Measurements from ENCODE around the gene XCR1.

XCR1 gene

GRCh38 chr3:46067401-46067800, 40.1 kb upstream of the XCR1 start:
- no peak overlapping the region for H3K4me3 ChIP-seq (ENCODE audit: low read depth, low read length)
- no peak for TF ChIP-seq CTCF (IDR thresholded peaks at IDR 0.05; ENCODE audit: low read depth, low read length, missing control alignments)
- no peak for DNase-seq (ENCODE audit: low read depth)

- no peak for TF ChIP-seq CTCF (IDR thresholded peaks at IDR 0.05; ENCODE audit: low read depth, low read length, missing control alignments)
- DNase-seq (ENCODE audit: low read depth), result no peak
- H3K4me3 ChIP-seq (ENCODE audit: low read depth, low read length), result no peak overlapping the region
These were observed 38.5 kb upstream of the XCR1 start for GRCh38 chr3:46065750-46066256.

- DNase-seq (ENCODE audit: low read depth), result no peak
- TF ChIP-seq CTCF (IDR thresholded peaks at IDR 0.05; ENCODE audit: low read depth, low read length, missing control alignments), result no peak
- H3K4me3 ChIP-seq (ENCODE audit: low read depth, low read length), result no peak overlapping the region
These were observed 38.0 kb upstream of the XCR1 start for GRCh38 chr3:46065294-46065705.

GRCh38 chr3:46062679-46063078, 35.4 kb upstream of the XCR1 start:
- TF ChIP-seq CTCF (IDR thresholded peaks at IDR 0.05; ENCODE audit: low read depth, low read length, missing control alignments), result no peak

GRCh38 chr3:46061887-46062286, 34.6 kb upstream of the XCR1 start:
- DNase-seq (ENCODE audit: low read depth), result no peak
- no peak overlapping the region for H3K4me3 ChIP-seq (ENCODE audit: low read depth, low read length)
- no peak for TF ChIP-seq CTCF (IDR thresholded peaks at IDR 0.05; ENCODE audit: low read depth, low read length, missing control alignments)

More at GRCh38 chr3:46062679-46063078, 35.4 kb upstream of the XCR1 start:
- no peak for DNase-seq (ENCODE audit: low read depth)
- no peak overlapping the region for H3K4me3 ChIP-seq (ENCODE audit: low read depth, low read length)

- no peak overlapping the region for H3K4me3 ChIP-seq (ENCODE audit: low read depth, low read length)
- TF ChIP-seq CTCF (IDR thresholded peaks at IDR 0.05; ENCODE audit: low read depth, low read length, missing control alignments), result no peak
- no peak for DNase-seq (ENCODE audit: low read depth)
These were observed 33.9 kb upstream of the XCR1 start for GRCh38 chr3:46061108-46061720.

GRCh38 chr3:46060551-46060950, 33.3 kb upstream of the XCR1 start:
- no peak for DNase-seq (ENCODE audit: low read depth)
- no peak for TF ChIP-seq CTCF (IDR thresholded peaks at IDR 0.05; ENCODE audit: low read depth, low read length, missing control alignments)
- no peak overlapping the region for H3K4me3 ChIP-seq (ENCODE audit: low read depth, low read length)
